Kidney epithelial cell (primary cell): ENCODE data around the gene MPPED1. TPM values are rescaled to one million over a fixed set of nuclear protein-coding genes. Genes with fewer than 3 reads are reported as not detected.

Experiments used
- DNase-seq: peaks from one replicate; pipeline ENCODE4 v3.0.0-alpha.2; 2010; ENCODE audit warnings: low read depth
- H3K27me3 ChIP-seq: 2 replicates; pipeline ENCODE4 v1.6.0; 2011; ENCODE audit warnings: low read length; ENCODE audit not compliant: control insufficient read depth, insufficient read depth
- H3K36me3 ChIP-seq: 2 replicates; pipeline ENCODE4 v1.5.1; 2011; ENCODE audit warnings: low read length; ENCODE audit not compliant: control insufficient read depth, insufficient read depth
- H3K4me3 ChIP-seq: 2 replicates; pipeline ENCODE4 v1.5.1; 2011; ENCODE audit warnings: low read depth, mild to moderate bottlenecking, control low read depth, low read length
- total RNA-seq: library from RNA; depleted of rRNA; stranded (reverse); fragments of >200 nt; gene quantifications from 2 replicates; pipeline ENCODE4 v1.2.3, GENCODE V29; 2015
- TF ChIP-seq, protein P1 (sequence below): IDR thresholded peaks from 2 replicates; pipeline ENCODE4 v1.5.1; 2011; ENCODE audit warnings: mild to moderate bottlenecking, moderate library complexity, low read length, control low read depth, inconsistent platforms; ENCODE audit not compliant: insufficient read depth, poor library complexity, severe bottlenecking

The MPPED1 gene
- total RNA-seq, 1 donor from 2014 or later = not detected

DNA sequence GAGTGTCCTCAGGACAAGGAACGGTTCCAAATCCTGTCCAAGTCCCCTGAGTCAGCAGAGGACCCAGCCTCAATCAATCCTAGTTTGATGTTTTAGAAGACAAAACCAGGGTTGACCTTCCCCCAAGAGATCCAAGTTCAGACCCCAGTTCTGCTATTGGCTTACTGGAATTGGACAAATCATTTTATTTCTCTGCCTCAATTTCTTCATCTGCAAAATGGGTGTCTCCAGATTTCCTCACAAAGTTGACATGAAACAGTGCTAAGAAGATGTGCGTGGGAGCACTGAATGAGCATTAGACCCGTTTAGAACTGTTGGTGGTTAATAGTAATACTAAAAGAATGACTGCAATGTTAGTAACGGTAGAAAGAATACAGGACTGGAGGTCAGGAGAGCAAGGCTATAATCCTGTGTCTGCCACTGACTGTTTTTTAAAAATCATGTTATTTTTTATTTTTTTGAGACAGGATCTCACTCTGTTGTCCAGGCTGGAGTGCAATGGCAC lies 35.8 kb upstream of the MPPED1 start:
- no peak for DNase-seq
- Histone ChIP-seq H3K27me3 (peaks cover 14% of the 10 kb centered on the region), H3K4me3 (no peak overlapping the region), H3K36me3 (no peaks in the 10 kb centered on the region)
- TF ChIP-seq, protein P1, sequence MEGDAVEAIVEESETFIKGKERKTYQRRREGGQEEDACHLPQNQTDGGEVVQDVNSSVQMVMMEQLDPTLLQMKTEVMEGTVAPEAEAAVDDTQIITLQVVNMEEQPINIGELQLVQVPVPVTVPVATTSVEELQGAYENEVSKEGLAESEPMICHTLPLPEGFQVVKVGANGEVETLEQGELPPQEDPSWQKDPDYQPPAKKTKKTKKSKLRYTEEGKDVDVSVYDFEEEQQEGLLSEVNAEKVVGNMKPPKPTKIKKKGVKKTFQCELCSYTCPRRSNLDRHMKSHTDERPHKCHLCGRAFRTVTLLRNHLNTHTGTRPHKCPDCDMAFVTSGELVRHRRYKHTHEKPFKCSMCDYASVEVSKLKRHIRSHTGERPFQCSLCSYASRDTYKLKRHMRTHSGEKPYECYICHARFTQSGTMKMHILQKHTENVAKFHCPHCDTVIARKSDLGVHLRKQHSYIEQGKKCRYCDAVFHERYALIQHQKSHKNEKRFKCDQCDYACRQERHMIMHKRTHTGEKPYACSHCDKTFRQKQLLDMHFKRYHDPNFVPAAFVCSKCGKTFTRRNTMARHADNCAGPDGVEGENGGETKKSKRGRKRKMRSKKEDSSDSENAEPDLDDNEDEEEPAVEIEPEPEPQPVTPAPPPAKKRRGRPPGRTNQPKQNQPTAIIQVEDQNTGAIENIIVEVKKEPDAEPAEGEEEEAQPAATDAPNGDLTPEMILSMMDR = no peak

DNA sequence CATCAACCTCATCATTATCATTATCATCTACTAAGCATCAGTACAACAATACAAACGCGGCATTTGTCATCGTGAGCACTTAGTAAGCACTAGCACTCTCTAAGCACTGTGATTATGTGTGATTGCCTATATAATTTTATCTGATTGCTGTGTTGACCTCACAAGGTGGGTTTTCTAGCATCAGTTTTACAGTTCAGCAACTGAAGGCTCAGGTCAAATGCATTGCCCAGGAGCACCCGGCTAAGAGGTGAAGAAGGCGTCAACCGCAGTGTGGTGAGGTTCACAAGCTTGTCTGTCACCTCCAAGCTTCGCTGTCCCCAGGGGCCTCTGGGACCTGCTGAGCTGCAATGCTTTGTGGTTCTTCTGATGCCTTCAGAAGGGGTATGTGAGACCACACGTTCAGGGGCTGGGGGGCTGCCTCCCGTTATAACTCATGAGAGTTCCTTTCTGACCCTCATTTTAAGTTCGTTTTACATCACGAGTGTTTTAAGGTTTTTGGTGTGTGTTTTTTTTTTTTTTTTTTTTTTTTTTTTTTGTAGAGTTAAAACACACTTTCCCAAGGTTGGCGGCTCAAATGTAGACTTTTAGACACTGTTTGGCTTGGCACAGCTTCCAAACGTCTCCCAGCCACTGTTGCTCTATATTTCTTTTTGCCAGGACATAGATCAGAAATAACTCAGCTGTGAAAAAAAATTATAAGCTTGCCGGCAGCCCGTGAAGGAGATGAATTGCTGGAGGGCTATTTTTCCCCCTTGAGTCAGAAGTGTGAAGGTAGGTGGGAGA lies 34.9 kb upstream of the MPPED1 start:
- TF ChIP-seq, protein P1 = no peak
- DNase-seq = no peak
- H3K4me3 ChIP-seq = no peak overlapping the region
- H3K36me3 ChIP-seq = no peaks in the 10 kb centered on the region
- peaks cover 14% of the 10 kb centered on the region for H3K27me3 ChIP-seq

DNA sequence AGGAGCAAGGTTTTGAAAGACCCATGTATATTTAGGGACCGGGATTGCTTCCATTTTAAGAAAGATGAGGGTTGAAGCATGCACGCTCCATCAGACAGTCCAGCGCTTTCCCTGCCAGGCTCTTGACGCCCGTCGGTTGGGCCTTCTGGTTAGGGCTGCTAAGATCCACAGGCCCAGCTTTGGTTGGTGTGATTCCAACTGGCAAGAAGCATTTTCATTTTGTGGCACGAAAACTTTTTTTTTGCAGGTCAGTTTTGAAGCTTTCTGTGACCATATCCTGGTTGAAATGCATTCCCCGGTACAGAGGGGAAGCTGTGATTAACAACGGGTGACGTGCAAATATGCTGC lies 34.3 kb upstream of the MPPED1 start:
- TF ChIP-seq, protein P1 = no peak
- H3K36me3 ChIP-seq = no peaks in the 10 kb centered on the region
- no peak overlapping the region for H3K4me3 ChIP-seq
- peaks cover 14% of the 10 kb centered on the region for H3K27me3 ChIP-seq
- DNase-seq = no peak

DNA sequence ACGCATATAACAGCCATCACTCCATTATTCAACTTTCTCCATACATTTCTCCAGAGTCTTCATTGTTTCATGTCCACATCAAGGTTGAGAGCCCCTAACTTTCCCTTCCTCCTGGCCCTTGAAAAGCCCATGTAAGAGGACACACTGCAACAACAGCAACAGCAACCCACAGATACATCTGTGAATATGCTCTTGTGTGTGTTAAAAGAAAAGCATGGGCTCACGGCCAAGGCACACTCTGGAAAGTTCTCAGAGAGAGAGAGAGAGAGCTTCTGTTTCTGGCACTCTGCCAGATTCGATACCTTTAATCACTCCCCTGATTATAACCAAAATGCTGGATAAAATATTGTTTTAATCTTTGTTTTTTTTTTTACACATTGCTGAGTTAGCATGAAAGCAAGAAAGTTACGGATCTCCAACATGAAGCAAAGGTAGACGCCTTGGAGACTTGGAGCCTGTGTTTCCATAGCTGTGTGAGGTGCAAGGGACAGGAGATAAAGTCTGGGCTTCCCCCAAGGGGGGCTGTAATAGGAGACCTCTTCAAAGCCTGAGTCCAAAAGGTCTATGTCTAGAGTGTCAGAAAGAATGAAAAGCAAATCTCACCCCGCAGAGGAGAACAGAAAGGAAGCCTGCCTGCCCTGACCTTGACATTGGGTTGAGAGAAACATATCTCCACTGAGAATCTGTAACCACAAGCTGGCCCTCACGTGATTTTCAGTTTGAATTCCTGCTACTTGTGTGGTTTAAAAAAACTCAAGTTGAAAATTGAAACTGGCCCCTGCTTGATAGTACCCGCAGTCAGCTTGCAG lies 33.7 kb upstream of the MPPED1 start:
- Histone ChIP-seq H3K27me3 (peaks cover 14% of the 10 kb centered on the region), H3K4me3 (no peak overlapping the region), H3K36me3 (no peaks in the 10 kb centered on the region)
- no peak for DNase-seq
- TF ChIP-seq, protein P1 = no peak

DNA sequence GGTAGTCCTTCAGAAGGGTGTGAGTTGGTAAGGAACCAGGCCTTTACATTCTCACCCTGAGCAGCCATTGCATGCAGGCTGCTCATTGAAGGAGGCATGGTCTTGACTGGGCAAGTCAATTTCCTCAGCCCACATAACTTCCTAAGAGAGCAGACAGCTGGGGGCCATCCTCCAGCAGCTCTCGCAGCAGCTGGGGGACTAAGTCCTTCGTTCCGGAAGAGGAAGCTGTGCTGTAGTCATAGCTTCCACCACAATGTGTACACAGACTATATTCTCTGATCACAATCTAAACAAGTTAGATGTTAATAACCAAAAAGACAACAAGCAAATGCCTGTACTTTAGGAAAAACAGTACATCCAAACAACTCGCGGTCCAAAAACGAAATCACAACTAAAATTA lies 30.1 kb upstream of the MPPED1 start:
- Histone ChIP-seq H3K4me3 (no peak overlapping the region), H3K27me3 (peaks cover 24% of the 10 kb centered on the region), H3K36me3 (no peaks in the 10 kb centered on the region)
- TF ChIP-seq, protein P1 = no peak
- DNase-seq = no peak
